Endothelial cell of umbilical vein (primary cell): ENCODE measurements around the gene ADAM17. TPM values are rescaled to one million over a fixed set of nuclear protein-coding genes. Genes with fewer than 3 reads are reported as not detected.

ENCODE experiments used
- BruUV-seq: library from RNA; stranded (reverse); fragments of 400-500 nt; replicated peaks from 2 replicates; lab custom pipeline; 2021; lab: Mats Ljungman, UMichigan
- CTCF ChIA-PET: fragments of 300-600, 350-600 bp; sonication (Branson Sonifier 250); formaldehyde crosslinking; loops from one replicate; lab custom pipeline; 2021; ENCODE audit warnings: antibody characterized with exemption, inconsistent platforms; lab: Charles Lee
- POLR2A ChIA-PET: fragments of 300-600, 350-600 bp; sonication (Branson Sonifier 250); formaldehyde crosslinking; loops from one replicate; lab custom pipeline; 2021; ENCODE audit warnings: antibody characterized with exemption, inconsistent platforms; lab: Charles Lee
- DNase-seq: peaks from one replicate; pipeline ENCODE4 v3.0.0-alpha.2; 2011; ENCODE audit warnings: low read depth, low spot score
- FAIRE-seq: peaks from 2 replicates; lab custom pipeline; 2011; peaks lifted over from hg19 to GRCh38; lab: Jason Lieb, UNC
- H2AFZ ChIP-seq: 2 replicates; pipeline ENCODE4 v1.6.0; 2012; ENCODE audit warnings: low read depth, low read length, control low read depth, inconsistent platforms
- H3K27ac ChIP-seq: 2 replicates; pipeline ENCODE4 v1.5.1; 2011; ENCODE audit warnings: low read depth, mild to moderate bottlenecking, control low read depth, low read length, moderate library complexity; ENCODE audit not compliant: insufficient read depth
- H3K27me3 ChIP-seq, 2 experiments: 2 replicates each; pipeline versions ENCODE4 v1.6.0 to v1.6.1; 2011; ENCODE audit warnings: low read length in 2 of 2, mixed read lengths in 1 of 2; ENCODE audit not compliant: control insufficient read depth in 2 of 2, insufficient read depth in 2 of 2
- H3K36me3 ChIP-seq, 2 experiments: 2 replicates in 1 of 2; 3 replicates in 1 of 2; pipeline ENCODE4 v1.5.1; 2011; ENCODE audit warnings: low read length in 2 of 2, mild to moderate bottlenecking in 1 of 2, moderate library complexity in 1 of 2; ENCODE audit not compliant: control insufficient read depth in 2 of 2, insufficient read depth in 2 of 2; ENCODE audit errors: extremely low read depth in 1 of 2
- H3K4me1 ChIP-seq: 3 replicates; pipeline ENCODE4 v1.5.1; 2011; ENCODE audit warnings: mild to moderate bottlenecking, low read length; ENCODE audit not compliant: control insufficient read depth, insufficient read depth; ENCODE audit errors: extremely low read depth
- H3K4me2 ChIP-seq: 2 replicates; pipeline ENCODE4 v1.6.1; 2011; ENCODE audit warnings: low read length, control low read depth, mixed read lengths; ENCODE audit not compliant: insufficient read depth
- H3K4me3 ChIP-seq, 3 experiments: fragments of 200-600 bp in 1 of 3; sonication (generic), shearing (Covaris generic) in 1 of 3; replicated peaks in 1 of 3; 2 replicates each; pipeline ENCODE4 v1.5.1; 2011 to 2016; ENCODE audit warnings: control low read depth in 3 of 3, low read length in 3 of 3, mild to moderate bottlenecking in 2 of 3, inconsistent platforms in 1 of 3, low read depth in 1 of 3, moderate library complexity in 1 of 3; ENCODE audit not compliant: insufficient read depth in 1 of 3
- H3K79me2 ChIP-seq: 2 replicates; pipeline ENCODE4 v1.6.0; 2012; ENCODE audit warnings: low read length, inconsistent platforms; ENCODE audit not compliant: control insufficient read depth, insufficient read depth
- H3K9ac ChIP-seq: replicated peaks from 2 replicates; pipeline ENCODE3; 2011; ENCODE audit warnings: low read length, control low read depth; ENCODE audit not compliant: insufficient read depth; ENCODE audit errors: extremely low read depth
- H3K9me1 ChIP-seq: replicated peaks from 3 replicates; pipeline ENCODE4 v1.6.0; 2011; ENCODE audit warnings: mild to moderate bottlenecking, low read length; ENCODE audit not compliant: control insufficient read depth, insufficient read depth; ENCODE audit errors: extremely low read depth
- H3K9me3 ChIP-seq: replicated peaks from 2 replicates; pipeline ENCODE4 v1.5.1; 2012; ENCODE audit warnings: low read length, inconsistent platforms; ENCODE audit not compliant: control insufficient read depth, insufficient read depth
- H4K20me1 ChIP-seq: replicated peaks from 2 replicates; pipeline ENCODE3; 2011; ENCODE audit warnings: mild to moderate bottlenecking, low read length; ENCODE audit not compliant: control insufficient read depth, insufficient read depth; ENCODE audit errors: extremely low read depth
- CTCF ChIP-seq, 2 donors: IDR thresholded peaks; 1 replicate in 1 of 2; 2 replicates in 1 of 2; pipeline ENCODE4 v1.5.1; 2011; ENCODE audit warnings: low read length in 2 of 2, mild to moderate bottlenecking in 2 of 2, moderate library complexity in 2 of 2, control low read depth in 1 of 2, inconsistent platforms in 1 of 2, low read depth in 1 of 2; ENCODE audit not compliant: insufficient read depth in 1 of 2; ENCODE audit errors: extremely low read depth in 1 of 2
- EZH2 ChIP-seq: IDR thresholded peaks from 2 replicates; pipeline ENCODE4 v1.6.1; 2012; ENCODE audit warnings: borderline replicate concordance, low read depth, mild to moderate bottlenecking, moderate library complexity, low read length, inconsistent platforms; ENCODE audit not compliant: severe bottlenecking
- FOS ChIP-seq: IDR thresholded peaks from 2 replicates; pipeline ENCODE4 v1.6.1; 2011; ENCODE audit warnings: mild to moderate bottlenecking, low read length, moderate library complexity, borderline replicate concordance; ENCODE audit not compliant: insufficient read depth
- GATA2 ChIP-seq: IDR thresholded peaks from 2 replicates; pipeline ENCODE4 v1.7.0; 2011; ENCODE audit warnings: low read depth, mild to moderate bottlenecking, moderate library complexity, mixed read lengths, low read length; ENCODE audit not compliant: insufficient read length, insufficient read depth
- JUN ChIP-seq: IDR thresholded peaks from 2 replicates; pipeline ENCODE4 v1.6.1; 2011; ENCODE audit warnings: borderline replicate concordance, low read depth; ENCODE audit not compliant: insufficient read length, insufficient read depth
- MAX ChIP-seq: IDR thresholded peaks from 2 replicates; pipeline ENCODE4 v1.6.1; 2011; ENCODE audit not compliant: insufficient read depth, insufficient read length
- POLR2A ChIP-seq: IDR thresholded peaks from 2 replicates; pipeline ENCODE4 v1.6.1; 2012; ENCODE audit warnings: low read depth, mild to moderate bottlenecking, control low read depth, low read length
- POLR2AphosphoS5 ChIP-seq: IDR thresholded peaks from 2 replicates; pipeline ENCODE4 v1.6.1; 2012; ENCODE audit warnings: low read depth, mild to moderate bottlenecking, control low read depth, low read length, moderate library complexity; ENCODE audit not compliant: insufficient read depth
- dilution Hi-C: fragments of 300-500 bp; cut with MboI; formaldehyde crosslinking; loops from one replicate; pipeline ENCODE4 v1.15.0; 2019; ENCODE audit warnings: low sequenced_read_pairs; ENCODE audit not compliant: extremely low pct_ligation_motif_present
- intact Hi-C: fragments of 100-400 bp; cut with micrococcal nuclease; formaldehyde crosslinking; loops from one replicate; pipeline ENCODE4 v1.10.0; 2022
- polyA plus RNA-seq, 4 experiments: library from polyadenylated mRNA; depleted of rRNA in 3 of 4; stranded (reverse) in 3 of 4; unstranded in 1 of 4; fragments of >200 nt; gene quantifications; 2 replicates each; pipeline versions ENCODE4 v1.2.1 to v1.2.3, GENCODE V29; 2011 to 2012; ENCODE audit warnings: missing spikeins in 1 of 4
- total RNA-seq: library from RNA; stranded (reverse); gene quantifications from 2 replicates; pipeline ENCODE4 v1.2.3, GENCODE V29; 2021

ADAM17 gene
- total and polyA plus RNA-seq, 2 donors (not counting 3 experiments of a cell fraction or from before 2014, with no cell fraction given), result 10.6 to 57.1 TPM

GRCh38 chr2:9549420-9549819 lies 6.2 kb downstream of the ADAM17 start:
- CTCF ChIA-PET, result interaction anchor here (1.1 kb wide), 1 partner anchor 9 kb away, joined by 3 read pairs; no protein-coding TSS in a partner anchor
- H3K4me3 ChIP-seq, result no peak overlapping the region
- no peak overlapping the region for H3K27ac ChIP-seq
- dilution Hi-C loops, result no loop called here
- no peaks in the 10 kb centered on the region for H3K9me1 ChIP-seq
- no peak overlapping the region for H2AFZ ChIP-seq
- TF ChIP-seq GATA2 (no peak), MAX (no peak), POLR2A (no peak), POLR2AphosphoS5 (no peak), CTCF (IDR thresholded peaks at IDR 0.05; ENCODE audit: extremely low read depth in 1 of 2, insufficient read depth in 1 of 2, low read depth in 1 of 2, low read length in 2 of 2) (no peak), JUN (no peak), FOS (no peak), EZH2 (no peak)
- H3K4me1 ChIP-seq, result peaks cover 37% of the 10 kb centered on the region
- H3K36me3 ChIP-seq, result no peaks in the 10 kb centered on the region
- POLR2A ChIA-PET, result no interaction called here
- H3K27me3 ChIP-seq, result no peaks in the 10 kb centered on the region
- no peaks in the 10 kb centered on the region for H3K9me3 ChIP-seq
- H3K9ac ChIP-seq, result no peak overlapping the region
- DNase-seq, result no peak
- no TSS peak for BruUV-seq
- peaks cover 91% of the 10 kb centered on the region for H3K79me2 ChIP-seq
- FAIRE-seq, result no peak
- no peak overlapping the region for H3K4me2 ChIP-seq
- intact Hi-C loops, result no loop called here
- H4K20me1 ChIP-seq, result no peaks in the 10 kb centered on the region
